Astrocyte of the spinal cord (primary cell): ENCODE data around the gene VAV2.

Experiments
- DNase-seq: peaks from one replicate; pipeline ENCODE4 v3.0.0; 2011; ENCODE audit warnings: low read depth, low spot score
- H3K4me3 ChIP-seq: 2 replicates; pipeline ENCODE4 v1.5.1; 2011; ENCODE audit warnings: low read depth, mild to moderate bottlenecking, low read length, moderate library complexity
- in situ Hi-C: cut with HindIII; loops from 2 replicates; pipeline ENCODE4 v1.10.0; 2017; ENCODE audit warnings: low sequenced_read_pairs
- TF ChIP-seq, protein P1 (sequence below): IDR thresholded peaks from 2 replicates; pipeline ENCODE4 v1.5.1; 2012; ENCODE audit warnings: low read depth, mild to moderate bottlenecking, low read length, inconsistent platforms

Gene VAV2

DNA sequence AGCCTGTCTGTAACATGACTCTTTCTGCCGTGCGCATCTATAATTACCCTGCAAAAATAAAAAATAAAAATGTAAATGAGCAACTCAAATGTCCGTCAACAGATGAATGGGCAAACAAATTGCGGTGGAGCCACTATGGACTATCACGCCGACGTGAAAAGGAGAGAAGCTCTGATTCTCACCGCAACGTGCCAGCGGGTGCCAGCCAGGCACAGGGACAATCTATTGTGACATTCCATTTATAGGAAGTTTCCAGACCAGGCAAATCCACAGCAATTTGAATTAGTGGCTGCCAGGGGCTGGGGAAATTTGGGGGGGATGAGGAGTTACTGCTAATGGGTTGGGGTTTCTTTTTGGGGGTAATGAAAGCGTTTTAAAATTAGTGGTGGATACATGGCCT lies 96.8 kb downstream of the VAV2 start:
- H3K4me3 ChIP-seq, result no peak overlapping the region
- in situ Hi-C loops, result no loop called here
- TF ChIP-seq, protein P1, sequence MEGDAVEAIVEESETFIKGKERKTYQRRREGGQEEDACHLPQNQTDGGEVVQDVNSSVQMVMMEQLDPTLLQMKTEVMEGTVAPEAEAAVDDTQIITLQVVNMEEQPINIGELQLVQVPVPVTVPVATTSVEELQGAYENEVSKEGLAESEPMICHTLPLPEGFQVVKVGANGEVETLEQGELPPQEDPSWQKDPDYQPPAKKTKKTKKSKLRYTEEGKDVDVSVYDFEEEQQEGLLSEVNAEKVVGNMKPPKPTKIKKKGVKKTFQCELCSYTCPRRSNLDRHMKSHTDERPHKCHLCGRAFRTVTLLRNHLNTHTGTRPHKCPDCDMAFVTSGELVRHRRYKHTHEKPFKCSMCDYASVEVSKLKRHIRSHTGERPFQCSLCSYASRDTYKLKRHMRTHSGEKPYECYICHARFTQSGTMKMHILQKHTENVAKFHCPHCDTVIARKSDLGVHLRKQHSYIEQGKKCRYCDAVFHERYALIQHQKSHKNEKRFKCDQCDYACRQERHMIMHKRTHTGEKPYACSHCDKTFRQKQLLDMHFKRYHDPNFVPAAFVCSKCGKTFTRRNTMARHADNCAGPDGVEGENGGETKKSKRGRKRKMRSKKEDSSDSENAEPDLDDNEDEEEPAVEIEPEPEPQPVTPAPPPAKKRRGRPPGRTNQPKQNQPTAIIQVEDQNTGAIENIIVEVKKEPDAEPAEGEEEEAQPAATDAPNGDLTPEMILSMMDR, result no peak
- no peak for DNase-seq

DNA sequence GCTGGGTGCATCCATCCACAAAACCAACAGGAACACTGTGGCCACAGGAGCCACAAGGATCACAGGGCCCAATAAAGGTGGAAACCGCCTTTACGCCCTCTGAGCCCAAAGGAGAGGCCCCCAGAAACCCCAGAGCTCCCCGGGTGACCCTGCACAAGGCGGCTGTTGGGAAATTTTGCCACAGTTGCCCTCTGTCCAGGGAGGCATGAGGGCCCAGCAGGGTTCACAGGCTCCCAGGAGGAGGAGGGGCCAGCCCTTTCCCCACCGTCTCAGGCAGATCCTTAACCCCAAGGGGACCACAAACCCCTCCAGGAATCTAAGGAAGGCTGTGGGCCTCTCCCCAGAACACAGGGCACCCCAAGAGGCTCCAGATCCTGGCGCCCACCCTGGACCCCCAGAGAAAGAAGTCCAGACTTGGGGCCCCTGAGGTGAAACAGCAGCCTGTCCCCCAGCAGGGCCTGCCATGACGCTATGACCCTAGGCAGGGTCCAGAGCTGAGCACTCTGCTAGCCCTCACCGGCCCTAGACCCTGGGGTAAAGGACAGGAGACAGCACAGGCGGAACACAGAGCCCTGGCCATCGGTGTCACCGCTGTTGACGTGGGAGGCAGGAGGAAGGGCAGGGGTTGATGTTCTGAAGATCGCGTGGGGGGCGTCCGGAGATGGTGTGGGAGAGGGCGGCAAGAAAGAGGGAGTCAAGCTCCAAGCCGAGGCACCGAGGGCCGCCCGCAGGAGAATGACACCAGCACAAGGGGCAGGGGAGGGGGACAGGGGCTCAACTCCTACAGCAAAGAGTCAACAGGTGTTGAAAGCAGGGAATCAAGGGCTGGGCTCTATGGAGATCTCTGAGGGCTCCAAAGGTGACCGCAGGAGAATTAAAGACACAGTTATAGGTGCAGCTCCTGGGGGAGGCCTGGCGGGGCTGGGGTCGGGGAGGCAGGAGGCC lies 97.5 kb downstream of the VAV2 start:
- no peak for DNase-seq
- in situ Hi-C loops, result no loop called here
- no peak overlapping the region for H3K4me3 ChIP-seq
- TF ChIP-seq, protein P1, result no peak

DNA sequence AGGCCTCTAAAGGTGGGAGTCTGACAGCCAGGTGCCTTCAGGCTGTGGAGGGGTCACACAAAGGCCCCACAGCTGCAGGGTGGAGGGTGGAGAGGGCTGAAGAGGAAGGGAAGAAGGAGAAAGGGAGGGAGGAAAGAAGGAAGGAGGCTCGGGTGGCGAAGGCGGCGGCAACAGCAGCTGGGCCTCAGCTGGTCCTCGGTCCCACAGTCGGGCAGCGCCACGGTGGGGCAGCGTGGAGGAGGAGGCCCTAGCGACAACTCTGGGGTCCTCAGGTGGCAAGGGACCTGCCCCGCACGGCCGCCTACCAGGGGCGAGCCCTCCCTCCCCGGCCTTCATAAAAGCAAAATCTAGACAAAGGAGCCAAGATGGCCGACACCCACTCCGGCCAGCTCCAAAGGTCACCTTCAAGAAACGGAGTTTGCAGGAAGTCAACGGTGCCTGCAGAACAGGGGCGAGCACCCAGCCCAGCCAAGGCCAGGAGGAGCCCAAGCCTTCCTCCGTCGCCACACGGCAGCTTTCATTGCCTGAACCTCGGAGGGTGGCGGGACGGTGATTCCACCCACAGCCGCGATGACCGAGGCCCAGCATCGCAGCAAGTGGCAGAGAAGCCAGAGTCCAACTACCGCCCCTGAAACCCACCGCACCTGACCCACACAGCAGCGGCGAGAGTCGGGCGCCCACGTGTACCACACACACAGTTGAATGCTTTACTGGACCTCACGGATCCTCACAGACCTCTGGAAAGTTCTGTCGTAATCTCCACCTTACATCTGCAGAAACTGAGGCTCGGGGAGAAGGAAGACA lies 98.7 kb downstream of the VAV2 start:
- no peak overlapping the region for H3K4me3 ChIP-seq
- TF ChIP-seq, protein P1, result no peak
- in situ Hi-C loops, result no loop called here
- no peak for DNase-seq

DNA sequence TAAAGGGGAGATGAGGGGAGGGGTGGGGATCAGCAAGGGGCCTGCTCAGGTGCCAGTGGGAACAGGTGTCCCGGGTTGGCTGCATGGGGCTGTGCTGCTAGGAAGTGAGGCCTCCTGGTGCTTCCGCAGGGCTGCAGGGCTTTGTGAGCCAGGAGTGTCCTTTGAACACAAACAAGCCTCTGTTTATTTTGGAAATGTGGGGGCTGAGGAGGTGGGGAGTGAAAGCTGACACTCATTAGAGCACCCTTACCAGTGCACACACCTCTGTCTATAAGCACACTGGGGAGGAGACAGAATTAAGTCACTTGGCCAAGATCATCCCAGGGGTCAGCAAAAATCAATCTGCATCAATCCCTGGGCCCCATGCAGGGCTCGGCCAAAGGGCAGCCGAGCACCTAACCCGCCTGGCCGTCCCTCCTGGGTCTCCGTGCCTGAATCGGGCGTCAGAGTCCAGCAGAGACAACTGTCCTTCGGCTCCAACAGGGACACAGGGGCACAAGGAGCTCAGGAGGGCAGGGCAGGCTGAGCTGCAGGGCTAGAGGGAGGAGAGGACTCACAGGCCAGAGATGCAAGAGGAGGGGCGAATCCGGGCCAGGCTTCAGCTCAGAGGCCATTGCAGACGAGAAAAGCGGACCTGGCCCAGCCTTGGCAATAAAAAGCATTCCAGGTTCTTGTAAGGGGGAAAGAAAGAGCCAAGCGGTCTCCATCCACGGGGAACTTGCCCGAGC lies 99.8 kb downstream of the VAV2 start:
- no peak overlapping the region for H3K4me3 ChIP-seq
- in situ Hi-C loops, result no loop called here
- no peak for DNase-seq
- TF ChIP-seq, protein P1, result no peak

DNA sequence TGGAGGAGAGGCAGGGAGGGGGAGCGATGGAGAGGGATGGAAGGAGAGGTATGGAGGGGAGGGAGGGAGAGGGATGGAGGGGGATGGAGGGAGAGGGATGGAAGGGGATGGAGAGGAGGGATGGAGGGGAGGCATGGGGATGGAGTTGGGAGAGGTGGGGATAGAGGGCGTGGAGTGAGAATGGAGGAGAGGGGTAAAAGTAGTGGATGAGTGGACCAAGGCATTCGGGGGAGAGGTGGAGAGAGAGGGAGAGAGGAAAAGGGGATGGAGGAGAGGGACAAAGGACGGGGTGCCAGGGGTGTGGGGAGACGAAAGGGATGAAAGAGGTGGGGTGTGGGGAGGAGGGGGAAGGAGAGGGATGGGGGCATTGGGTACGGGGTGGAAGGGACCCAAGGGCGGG lies 100.4 kb downstream of the VAV2 start:
- no peak overlapping the region for H3K4me3 ChIP-seq
- DNase-seq, result no peak

More for the DNA sequence above, 100.4 kb downstream of the VAV2 start:
- TF ChIP-seq, protein P1, result no peak
- in situ Hi-C loops, result no loop called here
